Measurements from ENCODE around the gene NMBR.
"Not testable (repeated sequence)": the region's sequence is repeated elsewhere in the genome, so short reads cannot be mapped to it uniquely, and the experiment has no call there.

- TF ChIP-seq EZH2 (IDR thresholded peaks at IDR 0.05; ENCODE audit: insufficient read depth, poor library complexity, severe bottlenecking); EZH2phosphoT487 (IDR thresholded peaks at IDR 0.05; ENCODE audit: insufficient read depth, low read depth): not testable (repeated sequence)
Measured at GRCh38 chr6:142110820-142111219, 36.1 kb downstream of the NMBR start.
